Loucy (cell line): ENCODE measurements around the gene CCDC8.

ENCODE experiments used
- H2AFZ ChIP-seq: fragments of 200-600 bp; sonication (generic); 2 replicates; pipeline ENCODE4 v1.6.0; 2016; ENCODE audit warnings: antibody characterized with exemption, mild to moderate bottlenecking, low read length, moderate library complexity
- H3F3A ChIP-seq: fragments of 200-600 bp; 2 replicates; pipeline ENCODE4 v1.6.0; 2016; ENCODE audit warnings: antibody characterized with exemption, low read depth, mild to moderate bottlenecking
- H3K27me3 ChIP-seq: fragments of 200-600 bp; sonication (generic); 2 replicates; pipeline ENCODE4 v1.6.1; 2014; ENCODE audit warnings: low read length, mild to moderate bottlenecking; ENCODE audit not compliant: insufficient read depth, poor library complexity, severe bottlenecking
- H3K36me3 ChIP-seq: fragments of 200-600 bp; sonication (generic); 2 replicates; pipeline ENCODE4 v1.6.1; 2016; ENCODE audit warnings: low read length; ENCODE audit not compliant: insufficient read depth
- H3K4me1 ChIP-seq: fragments of 200-600 bp; sonication (generic); 2 replicates; pipeline ENCODE4 v1.5.1; 2014; ENCODE audit warnings: low read length, mild to moderate bottlenecking; ENCODE audit not compliant: insufficient read depth, poor library complexity, severe bottlenecking
- H3K4me2 ChIP-seq: fragments of 200-600 bp; sonication (generic); 2 replicates; pipeline ENCODE4 v1.6.0; 2014; ENCODE audit warnings: antibody characterized with exemption, low read length, low read depth, mild to moderate bottlenecking; ENCODE audit not compliant: poor library complexity, severe bottlenecking
- H3K4me3 ChIP-seq: fragments of 200-600 bp; sonication (generic); 2 replicates; pipeline ENCODE4 v1.5.1; 2014; ENCODE audit warnings: low read length, mild to moderate bottlenecking, mixed read lengths; ENCODE audit not compliant: poor library complexity, severe bottlenecking
- H3K79me2 ChIP-seq: fragments of 200-600 bp; sonication (generic); 2 replicates; pipeline ENCODE4 v1.6.1; 2014; ENCODE audit warnings: low read length; ENCODE audit not compliant: insufficient read depth
- H3K9ac ChIP-seq: fragments of 200-600 bp; sonication (generic); 2 replicates; pipeline ENCODE4 v1.6.0; 2014; ENCODE audit warnings: mild to moderate bottlenecking, low read depth, low read length, moderate library complexity; ENCODE audit not compliant: poor library complexity, severe bottlenecking
- H3K9me2 ChIP-seq: fragments of 200-600 bp; sonication (generic); replicated peaks from 2 replicates; pipeline ENCODE4 v1.6.1; 2016; ENCODE audit warnings: low read depth, low read length, mixed read lengths
- H3K9me3 ChIP-seq: fragments of 200-600 bp; sonication (generic); 2 replicates; pipeline ENCODE4 v1.6.1; 2014; ENCODE audit warnings: mild to moderate bottlenecking, antibody characterized with exemption, low read length, low read depth; ENCODE audit not compliant: insufficient read depth
- H4K20me1 ChIP-seq: fragments of 200-600 bp; sonication (generic); 2 replicates; pipeline ENCODE4 v1.6.0; 2014; ENCODE audit warnings: antibody characterized with exemption, low read length, mild to moderate bottlenecking; ENCODE audit not compliant: insufficient read depth, poor library complexity, severe bottlenecking
- EZH2phosphoT487 ChIP-seq: fragments of 200-600 bp; IDR thresholded peaks from 2 replicates; pipeline ENCODE4 v1.6.1; 2018; ENCODE audit warnings: antibody characterized with exemption, mild to moderate bottlenecking, moderate library complexity, borderline replicate concordance
- TF ChIP-seq, protein P1 (sequence below): fragments of 200-600 bp; sonication (generic); conservative IDR thresholded peaks from 2 replicates; pipeline ENCODE4 v1.5.1; 2014; ENCODE audit warnings: mild to moderate bottlenecking, antibody characterized with exemption, low read length

Gene CCDC8, protein sequence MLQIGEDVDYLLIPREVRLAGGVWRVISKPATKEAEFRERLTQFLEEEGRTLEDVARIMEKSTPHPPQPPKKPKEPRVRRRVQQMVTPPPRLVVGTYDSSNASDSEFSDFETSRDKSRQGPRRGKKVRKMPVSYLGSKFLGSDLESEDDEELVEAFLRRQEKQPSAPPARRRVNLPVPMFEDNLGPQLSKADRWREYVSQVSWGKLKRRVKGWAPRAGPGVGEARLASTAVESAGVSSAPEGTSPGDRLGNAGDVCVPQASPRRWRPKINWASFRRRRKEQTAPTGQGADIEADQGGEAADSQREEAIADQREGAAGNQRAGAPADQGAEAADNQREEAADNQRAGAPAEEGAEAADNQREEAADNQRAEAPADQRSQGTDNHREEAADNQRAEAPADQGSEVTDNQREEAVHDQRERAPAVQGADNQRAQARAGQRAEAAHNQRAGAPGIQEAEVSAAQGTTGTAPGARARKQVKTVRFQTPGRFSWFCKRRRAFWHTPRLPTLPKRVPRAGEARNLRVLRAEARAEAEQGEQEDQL

DNA sequence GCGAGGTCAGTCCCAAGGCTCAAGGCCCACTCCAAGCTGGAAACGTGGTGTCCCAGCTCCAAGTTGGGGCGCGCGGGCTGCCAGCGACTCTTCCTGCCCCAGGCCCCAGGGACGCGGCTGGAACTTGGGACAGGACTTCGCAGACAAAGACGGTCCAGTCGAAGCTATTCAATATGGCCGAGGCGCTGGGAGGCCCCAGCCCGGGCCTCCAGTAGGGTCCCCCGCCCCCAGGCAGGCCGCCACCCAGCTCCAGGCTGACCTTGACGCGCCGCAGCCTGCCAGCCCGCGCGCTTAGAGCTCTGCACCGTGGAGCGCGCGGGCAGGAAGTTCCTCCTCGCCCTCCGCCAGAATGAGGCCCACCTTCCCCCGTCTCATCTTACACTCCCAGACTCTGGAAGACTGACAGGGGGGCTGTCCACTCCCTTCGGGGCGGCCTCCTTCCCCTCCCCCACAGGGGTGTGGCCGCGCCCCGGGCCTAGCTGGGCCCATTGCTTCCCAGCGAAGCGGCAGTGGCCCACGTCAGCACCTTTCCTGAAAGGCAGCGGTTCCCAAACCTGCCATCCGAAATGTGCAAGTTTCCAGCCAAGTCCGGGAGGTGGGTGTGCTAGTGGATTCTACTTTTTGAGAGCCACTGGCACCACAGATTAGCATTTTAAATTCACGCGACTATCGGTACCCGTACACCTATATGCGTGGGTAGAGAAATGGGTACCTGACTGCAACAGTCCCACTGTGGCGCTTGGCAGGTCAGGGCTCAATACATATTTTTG is at the start of gene CCDC8:
Gene CCDC8, minus strand, starts transcription at position 303 of the 770 bp plus-strand sequence. CDS start 754 bp downstream, outside the sequence.
- Histone ChIP-seq H4K20me1 (no peaks in the 10 kb centered on the region), H3K9ac (no peak within 1 kb of the TSS), H3K4me1 (peaks cover 4% of the 10 kb centered on the region), H3K4me3 (no peak within 1 kb of the TSS), H2AFZ (no peak within 1 kb of the TSS), H3K36me3 (no peaks in the 10 kb centered on the region), H3K79me2 (no peaks in the 10 kb centered on the region), H3K4me2 (no peak within 1 kb of the TSS), H3K9me3 (no peaks in the 10 kb centered on the region), H3K27me3 (no peaks in the 10 kb centered on the region), H3F3A (no peaks in the 10 kb centered on the region), H3K9me2 (no peaks in the 10 kb centered on the region)
- TF ChIP-seq, protein P1, sequence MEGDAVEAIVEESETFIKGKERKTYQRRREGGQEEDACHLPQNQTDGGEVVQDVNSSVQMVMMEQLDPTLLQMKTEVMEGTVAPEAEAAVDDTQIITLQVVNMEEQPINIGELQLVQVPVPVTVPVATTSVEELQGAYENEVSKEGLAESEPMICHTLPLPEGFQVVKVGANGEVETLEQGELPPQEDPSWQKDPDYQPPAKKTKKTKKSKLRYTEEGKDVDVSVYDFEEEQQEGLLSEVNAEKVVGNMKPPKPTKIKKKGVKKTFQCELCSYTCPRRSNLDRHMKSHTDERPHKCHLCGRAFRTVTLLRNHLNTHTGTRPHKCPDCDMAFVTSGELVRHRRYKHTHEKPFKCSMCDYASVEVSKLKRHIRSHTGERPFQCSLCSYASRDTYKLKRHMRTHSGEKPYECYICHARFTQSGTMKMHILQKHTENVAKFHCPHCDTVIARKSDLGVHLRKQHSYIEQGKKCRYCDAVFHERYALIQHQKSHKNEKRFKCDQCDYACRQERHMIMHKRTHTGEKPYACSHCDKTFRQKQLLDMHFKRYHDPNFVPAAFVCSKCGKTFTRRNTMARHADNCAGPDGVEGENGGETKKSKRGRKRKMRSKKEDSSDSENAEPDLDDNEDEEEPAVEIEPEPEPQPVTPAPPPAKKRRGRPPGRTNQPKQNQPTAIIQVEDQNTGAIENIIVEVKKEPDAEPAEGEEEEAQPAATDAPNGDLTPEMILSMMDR: no peak
- TF ChIP-seq EZH2phosphoT487: no peak

DNA sequence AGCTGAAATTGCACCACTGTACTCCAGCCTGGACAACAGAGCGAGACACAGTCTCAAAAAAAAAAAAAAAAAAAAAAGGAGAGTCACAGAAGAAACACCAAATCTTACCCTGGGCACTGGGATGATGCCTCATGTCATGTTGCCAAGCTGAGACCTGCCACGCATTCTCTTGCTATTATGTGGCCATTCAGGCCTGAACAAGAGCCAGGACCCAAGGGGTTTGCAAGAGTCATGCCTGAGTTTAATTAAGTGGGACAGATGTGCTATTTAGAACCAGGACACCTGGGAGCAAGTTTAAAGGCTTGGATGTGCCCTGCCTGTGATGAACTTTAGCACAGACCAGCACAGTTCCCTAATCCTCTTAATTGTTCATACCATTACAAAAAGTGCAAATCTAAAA is 48.2 kb upstream of the CCDC8 start:
- H2AFZ ChIP-seq: no peak overlapping the region
- no peak overlapping the region for H3K4me3 ChIP-seq
- no peaks in the 10 kb centered on the region for H3K4me1 ChIP-seq
- no peaks in the 10 kb centered on the region for H3K27me3 ChIP-seq
- no peaks in the 10 kb centered on the region for H4K20me1 ChIP-seq
- no peaks in the 10 kb centered on the region for H3K79me2 ChIP-seq
- no peak overlapping the region for H3K4me2 ChIP-seq
- no peaks in the 10 kb centered on the region for H3K36me3 ChIP-seq
- no peaks in the 10 kb centered on the region for H3K9me2 ChIP-seq
- TF ChIP-seq, protein P1: no peak
- TF ChIP-seq EZH2phosphoT487: no peak
- H3K9me3 ChIP-seq: no peaks in the 10 kb centered on the region
- no peaks in the 10 kb centered on the region for H3F3A ChIP-seq
- H3K9ac ChIP-seq: no peak overlapping the region

DNA sequence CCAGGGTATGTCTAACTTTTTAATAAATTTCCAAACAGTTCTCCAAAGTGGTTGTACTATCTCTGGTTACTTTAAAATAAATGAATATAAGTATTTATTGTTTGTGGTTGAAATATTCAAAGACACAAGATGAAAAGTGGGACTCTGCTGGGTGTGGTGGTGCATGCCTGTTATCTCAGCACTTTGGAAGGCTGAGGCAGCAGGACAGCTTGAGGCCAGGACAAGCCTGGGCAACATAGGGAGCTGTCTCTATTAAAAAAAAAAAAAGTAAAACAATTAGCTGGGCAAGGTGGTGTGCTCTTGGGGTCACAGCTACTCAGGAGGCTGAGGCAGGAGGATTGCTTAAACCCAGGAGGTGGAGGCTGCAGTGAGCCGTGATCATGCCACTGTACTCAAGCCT is 47.6 kb upstream of the CCDC8 start:
- no peak overlapping the region for H3K9ac ChIP-seq
- H3K4me2 ChIP-seq: no peak overlapping the region

More for the DNA sequence above, 47.6 kb upstream of the CCDC8 start:
- TF ChIP-seq, protein P1: no peak
- no peak for TF ChIP-seq EZH2phosphoT487
- H3K4me3 ChIP-seq: no peak overlapping the region
- H3K36me3 ChIP-seq: no peaks in the 10 kb centered on the region
- H3K9me3 ChIP-seq: no peaks in the 10 kb centered on the region
- no peaks in the 10 kb centered on the region for H3K9me2 ChIP-seq
- no peaks in the 10 kb centered on the region for H3F3A ChIP-seq
- no peaks in the 10 kb centered on the region for H3K79me2 ChIP-seq
- no peaks in the 10 kb centered on the region for H3K4me1 ChIP-seq
- no peaks in the 10 kb centered on the region for H3K27me3 ChIP-seq
- no peak overlapping the region for H2AFZ ChIP-seq
- no peaks in the 10 kb centered on the region for H4K20me1 ChIP-seq
